Measurements from ENCODE around the gene PRKAG1.

The PRKAG1 gene

DNA sequence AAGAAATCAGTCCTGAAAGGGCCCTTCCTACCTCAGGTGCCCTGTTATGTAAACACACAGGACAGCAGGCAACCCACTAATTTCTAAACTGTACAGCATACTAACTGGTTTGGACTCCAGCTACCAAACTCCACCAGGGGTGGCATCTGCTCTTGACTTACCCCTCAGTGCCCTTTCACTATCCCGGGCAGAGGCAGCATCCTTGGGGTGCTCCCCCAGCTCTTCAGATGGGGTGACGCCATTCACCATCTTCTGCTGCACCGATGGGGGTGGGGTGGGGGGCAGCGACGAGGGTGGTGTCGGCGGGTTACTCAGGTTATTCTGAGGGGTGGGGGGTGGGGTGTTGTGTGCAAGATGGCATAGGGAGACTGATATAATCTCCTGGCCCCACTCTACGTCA, 11.5 kb upstream of the PRKAG1 start:
- no peak overlapping the region for H3K4me3 ChIP-seq (ENCODE audit: low read depth, low read length)
- TF ChIP-seq, protein P1, sequence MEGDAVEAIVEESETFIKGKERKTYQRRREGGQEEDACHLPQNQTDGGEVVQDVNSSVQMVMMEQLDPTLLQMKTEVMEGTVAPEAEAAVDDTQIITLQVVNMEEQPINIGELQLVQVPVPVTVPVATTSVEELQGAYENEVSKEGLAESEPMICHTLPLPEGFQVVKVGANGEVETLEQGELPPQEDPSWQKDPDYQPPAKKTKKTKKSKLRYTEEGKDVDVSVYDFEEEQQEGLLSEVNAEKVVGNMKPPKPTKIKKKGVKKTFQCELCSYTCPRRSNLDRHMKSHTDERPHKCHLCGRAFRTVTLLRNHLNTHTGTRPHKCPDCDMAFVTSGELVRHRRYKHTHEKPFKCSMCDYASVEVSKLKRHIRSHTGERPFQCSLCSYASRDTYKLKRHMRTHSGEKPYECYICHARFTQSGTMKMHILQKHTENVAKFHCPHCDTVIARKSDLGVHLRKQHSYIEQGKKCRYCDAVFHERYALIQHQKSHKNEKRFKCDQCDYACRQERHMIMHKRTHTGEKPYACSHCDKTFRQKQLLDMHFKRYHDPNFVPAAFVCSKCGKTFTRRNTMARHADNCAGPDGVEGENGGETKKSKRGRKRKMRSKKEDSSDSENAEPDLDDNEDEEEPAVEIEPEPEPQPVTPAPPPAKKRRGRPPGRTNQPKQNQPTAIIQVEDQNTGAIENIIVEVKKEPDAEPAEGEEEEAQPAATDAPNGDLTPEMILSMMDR (IDR thresholded peaks at IDR 0.05; ENCODE audit: low read depth, low read length), result no peak

DNA sequence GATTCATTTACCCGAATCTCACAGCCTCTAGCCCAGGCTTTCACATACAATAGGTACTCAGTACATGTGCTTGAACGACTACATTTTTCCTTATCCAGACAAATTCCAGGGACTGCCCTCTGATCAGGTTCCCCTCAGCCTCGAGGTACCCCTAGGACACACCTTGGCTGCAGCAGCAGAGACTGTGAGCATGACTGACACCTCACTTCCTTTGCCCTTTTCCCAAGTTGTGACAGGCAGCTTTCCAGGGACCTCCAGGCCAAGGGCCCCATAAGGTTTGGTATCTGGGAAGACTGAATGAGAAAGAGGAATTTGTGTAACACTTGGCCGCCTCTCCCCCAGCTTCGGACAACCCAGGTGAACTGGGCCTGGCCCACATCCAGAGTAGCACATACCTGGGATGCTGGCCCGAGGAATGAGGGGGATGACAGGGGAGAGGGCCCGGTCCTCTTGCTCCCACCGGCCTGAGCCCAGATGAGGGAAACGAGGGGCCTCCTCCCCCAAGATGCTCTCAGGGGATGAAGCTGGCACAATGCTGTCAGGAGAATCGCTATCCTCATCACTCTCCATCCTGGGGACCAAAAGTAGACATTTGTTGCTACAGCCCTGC, 10.2 kb upstream of the PRKAG1 start:
- H3K4me3 ChIP-seq (ENCODE audit: low read depth, low read length), result no peak overlapping the region
- TF ChIP-seq, protein P1 (IDR thresholded peaks at IDR 0.05; ENCODE audit: low read depth, low read length), result no peak

DNA sequence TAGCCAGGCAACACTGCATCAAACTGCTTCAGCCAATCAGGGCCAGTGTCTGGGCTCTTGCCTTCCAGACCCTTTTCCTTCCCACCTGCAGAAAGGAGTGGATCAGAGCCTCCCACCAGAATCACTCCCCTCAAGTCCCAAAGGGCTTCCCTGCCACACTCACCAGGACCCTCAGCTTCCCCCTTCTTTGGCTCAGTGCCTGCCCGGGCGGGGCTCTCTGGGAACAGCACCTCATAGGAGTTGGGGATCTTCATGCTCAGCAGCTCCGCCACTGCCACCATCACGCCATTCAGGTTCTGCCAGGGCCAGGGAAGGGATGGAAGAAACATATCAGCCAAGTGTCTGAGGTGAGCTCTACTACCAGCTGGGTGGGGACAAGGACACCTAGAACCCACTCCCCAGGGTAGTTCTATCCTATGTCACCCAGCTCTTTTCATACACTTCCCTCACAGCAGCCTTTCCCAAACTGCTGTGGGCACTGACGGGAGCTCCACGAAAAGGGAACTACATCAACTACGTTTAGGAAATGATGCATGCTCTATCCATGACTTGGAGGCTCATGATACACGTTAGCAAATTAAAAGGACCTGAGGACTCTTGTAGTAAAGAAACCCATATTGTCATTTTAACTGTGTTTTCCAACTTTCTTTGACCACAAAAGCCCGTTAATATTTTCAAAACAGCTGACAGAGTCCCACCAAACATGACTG, 9.4 kb upstream of the PRKAG1 start:
- TF ChIP-seq, protein P1 (IDR thresholded peaks at IDR 0.05; ENCODE audit: low read depth, low read length), result no peak
- H3K4me3 ChIP-seq (ENCODE audit: low read depth, low read length), result no peak overlapping the region

DNA sequence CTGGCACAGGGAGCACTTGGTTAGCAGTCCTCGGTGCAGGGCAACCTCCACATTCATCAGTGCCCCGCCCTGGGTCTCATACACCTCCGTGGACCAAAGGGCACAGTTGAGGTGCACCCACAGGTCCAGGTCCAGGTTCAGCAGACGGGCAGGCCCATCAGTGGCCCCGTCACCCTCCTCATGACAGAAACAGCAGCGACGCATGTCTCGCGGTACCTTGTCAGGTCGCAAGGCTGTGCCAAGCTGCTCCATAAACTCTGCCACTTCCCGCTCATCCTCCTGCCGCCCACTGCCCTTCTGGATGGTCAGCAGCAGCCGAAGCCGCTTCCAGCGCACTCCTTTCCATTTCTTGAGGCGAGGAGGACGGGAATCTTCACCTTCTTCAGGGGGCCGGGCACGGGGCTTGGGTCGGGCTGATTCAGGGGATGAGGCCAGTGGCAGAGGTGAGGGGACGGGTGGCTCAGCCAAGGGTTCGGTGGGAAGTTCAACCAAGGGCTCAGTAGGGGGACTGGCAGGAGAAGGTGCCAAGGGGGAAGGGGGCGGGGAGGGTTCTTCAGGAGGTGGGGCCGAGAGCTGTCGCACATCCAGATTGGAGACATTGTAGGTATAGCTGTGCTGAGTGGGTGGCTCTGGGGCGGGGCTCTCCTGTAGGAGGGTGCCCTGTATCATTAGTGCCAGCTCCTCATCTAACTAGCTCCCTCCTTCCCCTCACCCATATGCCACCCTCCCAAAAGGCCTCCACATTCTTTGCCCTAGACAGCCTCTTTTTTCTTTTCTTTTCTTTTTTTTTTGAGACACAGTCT, 8.3 kb upstream of the PRKAG1 start:
- no peak overlapping the region for H3K4me3 ChIP-seq (ENCODE audit: low read depth, low read length)
- TF ChIP-seq, protein P1 (IDR thresholded peaks at IDR 0.05; ENCODE audit: low read depth, low read length), result no peak

DNA sequence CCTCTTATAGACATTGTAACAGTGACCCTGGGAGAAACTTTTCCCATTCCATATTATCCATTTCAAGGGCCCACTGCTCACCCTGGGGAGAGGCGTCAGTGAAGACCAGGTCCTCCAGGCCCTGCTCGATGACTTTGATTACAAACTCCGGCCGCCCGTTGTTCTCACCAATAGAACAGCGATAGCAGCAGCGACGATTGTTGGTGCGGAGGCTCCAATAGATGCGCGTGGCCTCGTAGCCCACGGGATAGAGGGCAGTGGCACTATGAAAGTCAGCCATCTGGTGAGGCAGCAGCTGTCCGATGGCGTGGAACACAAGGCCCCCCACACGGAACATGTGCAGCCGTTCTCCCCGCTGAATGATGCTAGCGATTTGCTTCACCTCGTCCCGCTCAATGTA, 7.5 kb upstream of the PRKAG1 start:
- TF ChIP-seq, protein P1 (IDR thresholded peaks at IDR 0.05; ENCODE audit: low read depth, low read length), result no peak

DNA sequence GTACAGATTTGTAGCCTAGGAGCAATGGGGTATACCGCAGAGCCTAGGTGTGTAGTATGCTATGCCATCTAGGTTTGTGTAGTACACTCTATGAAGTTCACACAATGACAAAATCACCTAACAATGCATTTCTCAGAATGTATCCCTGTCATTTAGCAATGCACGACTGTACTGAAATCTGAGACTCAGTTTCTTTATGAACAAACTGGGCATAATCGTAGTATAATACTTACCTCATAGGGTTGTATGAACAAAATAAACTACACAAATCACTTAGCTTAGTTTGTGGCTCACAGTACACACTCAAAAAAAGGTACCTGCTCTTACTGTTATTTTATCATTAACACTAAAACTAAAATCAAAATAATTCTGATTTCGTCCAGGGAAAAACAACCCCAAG, 6.9 kb upstream of the PRKAG1 start:
- no peak overlapping the region for H3K4me3 ChIP-seq (ENCODE audit: low read depth, low read length)
- TF ChIP-seq, protein P1 (IDR thresholded peaks at IDR 0.05; ENCODE audit: low read depth, low read length), result no peak

More for the DNA sequence above, 7.5 kb upstream of the PRKAG1 start:
- H3K4me3 ChIP-seq (ENCODE audit: low read depth, low read length), result no peak overlapping the region

DNA sequence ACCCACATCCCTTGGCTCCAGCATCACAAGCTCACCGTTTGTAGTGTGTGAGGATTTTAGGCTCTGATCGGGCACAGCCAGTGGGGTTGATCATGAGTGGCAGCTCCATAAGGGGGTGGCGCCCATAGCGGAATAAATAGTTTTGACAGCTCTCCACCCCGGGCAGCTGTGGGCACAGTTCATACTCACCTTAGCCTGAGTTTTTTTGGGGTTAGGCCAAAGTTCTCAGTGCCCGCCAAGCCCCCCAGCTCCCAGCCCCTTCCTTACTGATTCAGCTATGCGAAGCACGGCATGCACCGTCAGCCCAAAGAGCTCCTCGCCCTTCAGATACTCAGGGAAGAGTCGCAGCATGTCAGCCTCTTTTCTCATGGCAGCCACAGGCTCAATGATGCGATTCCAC, 6.0 kb upstream of the PRKAG1 start:
- TF ChIP-seq, protein P1 (IDR thresholded peaks at IDR 0.05; ENCODE audit: low read depth, low read length), result no peak
- H3K4me3 ChIP-seq (ENCODE audit: low read depth, low read length), result no peak overlapping the region

Data from WI38 (cell line).